CD14-positive monocyte (primary cell): ENCODE results near the gene EXT2. TPM values are rescaled to one million over a fixed set of nuclear protein-coding genes. Genes with fewer than 3 reads are reported as not detected.

Experiments
- DNase-seq, 3 donors: peaks; one replicate each; pipeline ENCODE4 v3.0.0-alpha.2; 2011 to 2022
- H2AFZ ChIP-seq: 2 replicates; pipeline ENCODE4 v1.6.0; 2012; ENCODE audit warnings: mild to moderate bottlenecking, low read depth, low read length, inconsistent platforms; ENCODE audit not compliant: insufficient read depth, poor library complexity, severe bottlenecking
- H3K27ac ChIP-seq, 2 donors: 1 replicate in 1 of 2; 2 replicates in 1 of 2; pipeline ENCODE4 v1.5.1; 2012 to 2013; ENCODE audit warnings: low read length in 2 of 2, control low read depth in 1 of 2, inconsistent platforms in 1 of 2, low read depth in 1 of 2, mild to moderate bottlenecking in 1 of 2
- H3K27me3 ChIP-seq, 2 donors: one replicate each; pipeline versions ENCODE4 v1.6.0 to v1.6.1; 2011 to 2013; ENCODE audit warnings: low read length in 2 of 2; ENCODE audit not compliant: control insufficient read depth in 2 of 2, insufficient read depth in 2 of 2
- H3K36me3 ChIP-seq, 2 donors: replicated peaks in 1 of 2; 1 replicate in 1 of 2; 2 replicates in 1 of 2; pipeline versions ENCODE4 v1.5.1 to v1.6.1; 2012 to 2013; ENCODE audit warnings: low read length in 2 of 2, control low read depth in 1 of 2, inconsistent platforms in 1 of 2, mild to moderate bottlenecking in 1 of 2; ENCODE audit not compliant: insufficient read depth in 2 of 2, control insufficient read depth in 1 of 2
- H3K4me1 ChIP-seq, 2 donors: 1 replicate in 1 of 2; 2 replicates in 1 of 2; pipeline versions ENCODE4 v1.5.1 to v1.6.1; 2012 to 2013; ENCODE audit warnings: low read length in 2 of 2, control low read depth in 1 of 2, inconsistent platforms in 1 of 2, mild to moderate bottlenecking in 1 of 2, moderate library complexity in 1 of 2; ENCODE audit not compliant: insufficient read depth in 2 of 2, control insufficient read depth in 1 of 2
- H3K4me2 ChIP-seq: replicated peaks from 2 replicates; pipeline ENCODE3; 2012; ENCODE audit warnings: low read length, moderate library complexity, mild to moderate bottlenecking; ENCODE audit not compliant: poor library complexity, severe bottlenecking; ENCODE audit errors: extremely low read depth
- H3K4me3 ChIP-seq, 3 experiments: fragments of 200-600 bp in 1 of 3; sonication (generic) in 1 of 3; replicated peaks in 1 of 3; 1 replicate in 2 of 3; 2 replicates in 1 of 3; pipeline ENCODE4 v1.5.1; 2011 to 2013; ENCODE audit warnings: low read length in 3 of 3, mild to moderate bottlenecking in 3 of 3, control low read depth in 2 of 3, low read depth in 2 of 3, inconsistent platforms in 1 of 3, moderate library complexity in 1 of 3
- H3K79me2 ChIP-seq: 2 replicates; pipeline ENCODE4 v1.6.0; 2012; ENCODE audit warnings: mild to moderate bottlenecking, control low read depth, inconsistent platforms, low read length, moderate library complexity; ENCODE audit not compliant: insufficient read depth
- H3K9ac ChIP-seq: 2 replicates; pipeline ENCODE4 v1.6.0; 2017; ENCODE audit warnings: low read length, mild to moderate bottlenecking; ENCODE audit not compliant: insufficient read depth, poor library complexity, severe bottlenecking
- H3K9me3 ChIP-seq, 2 donors: replicated peaks in 1 of 2; 1 replicate in 1 of 2; 2 replicates in 1 of 2; pipeline versions ENCODE4 v1.5.1 to v1.6.1; 2012 to 2013; ENCODE audit warnings: low read length in 2 of 2, control low read depth in 1 of 2; ENCODE audit not compliant: control insufficient read depth in 1 of 2, insufficient read depth in 1 of 2
- H4K20me1 ChIP-seq: 2 replicates; pipeline ENCODE4 v1.6.0; 2012; ENCODE audit warnings: mild to moderate bottlenecking, low read length, control low read depth, moderate library complexity; ENCODE audit not compliant: insufficient read depth
- H3K27ac Mint-ChIP-seq, 7 donors: one replicate each; pipeline ENCODE4 v1.8.0; 2020; ENCODE audit warnings: mild to moderate bottlenecking in 7 of 7, mixed read lengths in 7 of 7, moderate library complexity in 6 of 7, inconsistent platforms in 2 of 7
- H3K27me3 Mint-ChIP-seq, 3 donors: one replicate each; pipeline ENCODE4 v1.8.0; 2021 to 2022; ENCODE audit warnings: low read depth in 3 of 3, mild to moderate bottlenecking in 3 of 3, mixed read lengths in 3 of 3, moderate library complexity in 3 of 3, inconsistent platforms in 1 of 3
- H3K36me3 Mint-ChIP-seq, 2 donors: one replicate each; pipeline ENCODE4 v1.8.0; 2020; ENCODE audit warnings: mixed read lengths in 2 of 2, inconsistent platforms in 1 of 2, mild to moderate bottlenecking in 1 of 2
- H3K4me1 Mint-ChIP-seq: one replicate; pipeline ENCODE4 v1.8.0; 2020; ENCODE audit warnings: mild to moderate bottlenecking, mixed read lengths
- H3K4me3 Mint-ChIP-seq, 2 donors: one replicate each; pipeline ENCODE4 v1.8.0; 2020; ENCODE audit warnings: mild to moderate bottlenecking in 2 of 2, mixed read lengths in 2 of 2, moderate library complexity in 1 of 2
- H3K9me3 Mint-ChIP-seq, 7 donors: one replicate each; pipeline ENCODE4 v1.8.0; 2020 to 2022; ENCODE audit warnings: mixed read lengths in 7 of 7, mild to moderate bottlenecking in 6 of 7, moderate library complexity in 6 of 7, inconsistent platforms in 2 of 7
- WGBS: methylation state at CpG from one replicate; pipeline ENCODE4 v1.1.5; 2013; ENCODE audit warnings: missing lambda C conversion rate; ENCODE audit not compliant: insufficient coverage; 5-methylcytosine and 5-hydroxymethylcytosine counted together
- intact Hi-C, 2 donors: fragments of 100-400 bp; cut with micrococcal nuclease; formaldehyde crosslinking; loops; one replicate each; pipeline versions ENCODE4 v1.15.0 to v1.15.1; 2023
- polyA plus RNA-seq, 3 donors: library from polyadenylated mRNA; depleted of rRNA in 1 of 3; unstranded in 2 of 3; stranded (reverse) in 1 of 3; fragments of 300-500 nt in 2 of 3; fragments of >200 nt in 1 of 3; fragmentation: Illumina TruSeq in 2 of 3; gene quantifications; 1 replicate in 2 of 3; 2 replicates in 1 of 3; pipeline ENCODE4 v1.2.3, GENCODE V29; 2012 to 2021
- TF ChIP-seq, protein P1 (sequence below): fragments of 200-600 bp; IDR thresholded peaks from one replicate; pipeline ENCODE4 v1.8.0; 2022; ENCODE audit warnings: antibody characterized with exemption, mild to moderate bottlenecking

Gene EXT2
- polyA plus RNA-seq, 3 donors: 17.2 to 41.1 (median 34.2) TPM

- 82% methylated on average over 3 of the region's 4 CpGs for WGBS
- Histone ChIP-seq H2AFZ (peak overlapping the region; percentile 93), H3K27ac (no peak overlapping the region), H3K9ac (no peak overlapping the region), H4K20me1 (no peaks in the 10 kb centered on the region), H3K4me2 (peak overlapping the region; percentile 74), H3K79me2 (no peaks in the 10 kb centered on the region), H3K9me3 (no peaks in the 10 kb centered on the region), H3K4me1 (peaks cover 17% of the 10 kb centered on the region in 2 donors), H3K4me3 (peak overlapping the region in 1 of 3 experiments; percentile 84), H3K36me3 (no peaks in the 10 kb centered on the region), H3K27me3 (no peaks in the 10 kb centered on the region)
- DNase-seq: no peak
- Mint-ChIP-seq H3K4me1 (peaks cover 20% of the 10 kb centered on the region), H3K36me3 (peaks cover 3 to 11% of the 10 kb centered on the region in 2 donors), H3K27ac (peak overlapping the region in 3 of 7 donors; percentile 95 to 96 (median 95)), H3K27me3 (peaks cover 1 to 5% (median 1%) of the 10 kb centered on the region in 3 donors), H3K9me3 (peaks cover 0 to 4% (median 0%) of the 10 kb centered on the region in 7 donors), H3K4me3 (peak overlapping the region; percentile 95)
- intact Hi-C loops: no loop called here
- TF ChIP-seq, protein P1, sequence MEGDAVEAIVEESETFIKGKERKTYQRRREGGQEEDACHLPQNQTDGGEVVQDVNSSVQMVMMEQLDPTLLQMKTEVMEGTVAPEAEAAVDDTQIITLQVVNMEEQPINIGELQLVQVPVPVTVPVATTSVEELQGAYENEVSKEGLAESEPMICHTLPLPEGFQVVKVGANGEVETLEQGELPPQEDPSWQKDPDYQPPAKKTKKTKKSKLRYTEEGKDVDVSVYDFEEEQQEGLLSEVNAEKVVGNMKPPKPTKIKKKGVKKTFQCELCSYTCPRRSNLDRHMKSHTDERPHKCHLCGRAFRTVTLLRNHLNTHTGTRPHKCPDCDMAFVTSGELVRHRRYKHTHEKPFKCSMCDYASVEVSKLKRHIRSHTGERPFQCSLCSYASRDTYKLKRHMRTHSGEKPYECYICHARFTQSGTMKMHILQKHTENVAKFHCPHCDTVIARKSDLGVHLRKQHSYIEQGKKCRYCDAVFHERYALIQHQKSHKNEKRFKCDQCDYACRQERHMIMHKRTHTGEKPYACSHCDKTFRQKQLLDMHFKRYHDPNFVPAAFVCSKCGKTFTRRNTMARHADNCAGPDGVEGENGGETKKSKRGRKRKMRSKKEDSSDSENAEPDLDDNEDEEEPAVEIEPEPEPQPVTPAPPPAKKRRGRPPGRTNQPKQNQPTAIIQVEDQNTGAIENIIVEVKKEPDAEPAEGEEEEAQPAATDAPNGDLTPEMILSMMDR: no peak
Measured at GRCh38 chr11:44065161-44065661, 30.3 kb upstream of the EXT2 start.

DNA sequence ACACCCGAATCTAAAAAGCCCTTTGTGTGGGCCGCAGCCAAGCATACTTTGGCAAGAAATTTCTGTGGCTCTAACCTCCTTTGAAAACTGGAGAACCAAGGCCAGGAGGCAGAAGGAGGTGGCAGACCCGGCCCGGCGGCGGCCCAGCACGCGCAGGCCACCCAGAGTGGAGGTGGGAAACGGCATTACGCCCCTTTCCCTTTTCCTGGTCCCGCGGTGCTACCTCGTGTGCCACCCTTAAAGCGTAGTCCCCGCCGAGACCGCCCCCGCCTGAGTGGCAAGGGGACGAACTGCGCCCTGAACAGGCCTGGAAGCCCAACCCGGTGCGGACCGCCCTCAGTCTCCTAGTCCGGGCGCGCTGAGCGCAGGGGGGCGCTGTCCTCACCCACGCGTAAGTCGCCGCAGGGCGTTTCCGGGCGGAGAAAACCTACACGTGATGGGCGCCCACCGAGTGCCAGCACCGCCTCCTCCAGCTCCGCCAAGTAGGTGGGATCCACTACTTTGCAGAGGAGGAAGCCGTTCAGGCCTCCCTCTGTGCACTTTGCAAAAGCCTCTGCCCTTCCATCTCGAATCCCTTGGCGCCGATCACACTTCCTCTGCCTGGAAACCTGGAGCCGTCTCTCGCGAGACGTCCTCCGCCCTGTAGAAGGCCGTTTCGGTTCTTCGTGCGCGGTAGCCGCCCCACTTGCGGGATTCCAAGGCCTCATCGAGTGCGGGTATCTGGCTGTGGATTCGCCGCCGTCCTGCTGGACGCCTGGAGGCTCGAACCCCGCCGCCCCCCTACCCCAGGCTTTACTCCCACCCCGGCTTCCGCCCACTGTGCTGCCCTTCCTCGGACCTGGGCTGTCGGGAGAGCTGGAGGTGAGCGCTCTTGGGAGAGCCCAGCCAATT, 29.4 kb upstream of the EXT2 start, which contains the start of gene ACCS:
ACCS (plus strand) TSS at position 430 of the 891 bp plus-strand sequence. CDS start 1,358 bp downstream, outside the sequence.
- Histone ChIP-seq H3K36me3 (peaks cover 0 to under 1% of the 10 kb centered on the region in 2 donors), H3K9ac (peak within 1 kb of the TSS; percentile 88), H3K27me3 (no peaks in the 10 kb centered on the region), H3K4me2 (peak within 1 kb of the TSS; percentile 74), H3K27ac (peak within 1 kb of the TSS; percentile 75 to 87), H3K4me1 (peaks cover 17% of the 10 kb centered on the region in 2 donors), H3K79me2 (no peaks in the 10 kb centered on the region), H4K20me1 (no peaks in the 10 kb centered on the region), H3K9me3 (no peaks in the 10 kb centered on the region), H3K4me3 (peak within 1 kb of the TSS; percentile 67 to 93 (median 84)), H2AFZ (peak within 1 kb of the TSS; percentile 93)
- DNase-seq: peak; percentile 82 to 87 (median 84)
- intact Hi-C loops: no loop called here
- peaks cover 8 to 11% of the 10 kb centered on the region in 2 donors for H3K36me3 Mint-ChIP-seq
- H3K4me3 Mint-ChIP-seq: peak within 1 kb of the TSS; percentile 95
- peak within 1 kb of the TSS; percentile 78 to 96 (median 94) for H3K27ac Mint-ChIP-seq
- H3K27me3 Mint-ChIP-seq: peaks cover 0 to 5% (median 1%) of the 10 kb centered on the region in 3 donors
- TF ChIP-seq, protein P1: peak; percentile 96
- peaks cover 20% of the 10 kb centered on the region for H3K4me1 Mint-ChIP-seq
- WGBS: 2% methylated on average over 63 of the region's 70 CpGs
- H3K9me3 Mint-ChIP-seq: peaks cover 0 to 4% (median 0%) of the 10 kb centered on the region in 7 donors
